K562 (cell line): ENCODE results near the gene GOSR1. TPM values are rescaled to one million over a fixed set of nuclear protein-coding genes. Genes with fewer than 3 reads are reported as not detected.

Experiments
- ARHGAP35 ChIP-seq: fragments of 450-650 bp; IDR thresholded peaks from 2 replicates; pipeline ENCODE4 v1.6.1; 2018; ENCODE audit not compliant: partially characterized antibody
- CGGBP1 ChIP-seq: fragments of 250-450 bp; sonication (Bioruptor Pico); IDR thresholded peaks from 2 replicates; pipeline ENCODE4 v1.9.0; 2021; ENCODE audit warnings: mild to moderate bottlenecking
- CLOCK ChIP-seq: fragments of 250-450 bp; sonication (Bioruptor Pico); IDR thresholded peaks from 2 replicates; pipeline ENCODE4 v1.4.0; 2020; ENCODE audit warnings: mild to moderate bottlenecking, moderate library complexity, borderline replicate concordance
- CREB3L1 ChIP-seq: fragments of 450-650 bp; IDR thresholded peaks from 2 replicates; pipeline ENCODE4 v1.6.1; 2014; ENCODE audit warnings: low read depth, mild to moderate bottlenecking, moderate library complexity, borderline replicate concordance
- ELF4 ChIP-seq: fragments of 450-650 bp; formaldehyde crosslinking; IDR thresholded peaks from 2 replicates; pipeline ENCODE4 v1.4.0; 2022; ENCODE audit warnings: missing genetic modification characterization
- ETV1 ChIP-seq: fragments of 450-650 bp; conservative IDR thresholded peaks from 2 replicates; pipeline ENCODE4 v1.6.1; 2016; ENCODE audit warnings: missing genetic modification characterization, control low read depth, low read depth, missing compliant biosample characterization
- FOXK1 ChIP-seq: sonication (generic); formaldehyde crosslinking; IDR thresholded peaks from 2 replicates; pipeline ENCODE4 v1.8.0; 2022; ENCODE audit warnings: missing genetic modification reagents, mild to moderate bottlenecking, borderline replicate concordance
- KHSRP ChIP-seq: fragments of 450-650 bp; IDR thresholded peaks from 2 replicates; pipeline ENCODE4 v1.6.1; 2017
- KLF6 ChIP-seq: fragments of 250-450 bp; sonication (Bioruptor Pico); IDR thresholded peaks from 2 replicates; pipeline ENCODE4 v1.4.0; 2020; ENCODE audit warnings: mild to moderate bottlenecking, moderate library complexity, borderline replicate concordance
- MAFK ChIP-seq: IDR thresholded peaks from 2 replicates; pipeline ENCODE4 v1.6.1; 2011; ENCODE audit warnings: low read length, improper control_type of control experiment
- MCM3 ChIP-seq: fragments of 450-650 bp; IDR thresholded peaks from 2 replicates; pipeline ENCODE4 v1.6.1; 2016
- MEIS2 ChIP-seq: fragments of 450-650 bp; IDR thresholded peaks from 2 replicates; pipeline ENCODE4 v1.6.1; 2014; ENCODE audit warnings: mild to moderate bottlenecking; ENCODE audit not compliant: partially characterized antibody
- NFRKB ChIP-seq: fragments of 450-650 bp; IDR thresholded peaks from 2 replicates; pipeline ENCODE4 v1.6.1; 2016; ENCODE audit warnings: low read depth
- NR2C2 ChIP-seq, 2 experiments: fragments of 200-800 bp in 1 of 2; sonication (Bioruptor generic) in 1 of 2; sonication (generic) in 1 of 2; formaldehyde crosslinking in 1 of 2; IDR thresholded peaks; 2 replicates each; pipeline versions ENCODE4 v1.6.1 to v1.8.0; 2016 to 2022; ENCODE audit warnings: mild to moderate bottlenecking in 1 of 2, missing compliant biosample characterization in 1 of 2, missing genetic modification characterization in 1 of 2, missing genetic modification reagents in 1 of 2
- PHF20 ChIP-seq: fragments of 450-650 bp; IDR thresholded peaks from 2 replicates; pipeline ENCODE4 v1.6.1; 2018; ENCODE audit not compliant: partially characterized antibody
- PTRF ChIP-seq: fragments of 450-650 bp; IDR thresholded peaks from 2 replicates; pipeline ENCODE4 v1.6.1; 2016; ENCODE audit warnings: mild to moderate bottlenecking, missing genetic modification characterization, missing compliant biosample characterization
- STAT5A ChIP-seq: IDR thresholded peaks from 2 replicates; pipeline ENCODE4 v1.6.1; 2012; ENCODE audit warnings: low read length, inconsistent platforms, borderline replicate concordance
- TAL1 ChIP-seq: fragments of 450-650 bp; IDR thresholded peaks from 2 replicates; pipeline ENCODE4 v1.6.1; 2016; ENCODE audit warnings: mild to moderate bottlenecking
- THRA ChIP-seq: fragments of 450-650 bp; IDR thresholded peaks from 2 replicates; pipeline ENCODE4 v1.6.1; 2017; ENCODE audit warnings: mild to moderate bottlenecking, moderate library complexity
- ZC3H8 ChIP-seq: fragments of 450-650 bp; IDR thresholded peaks from 2 replicates; pipeline ENCODE4 v1.6.1; 2017
- ZNF133 ChIP-seq: fragments of 250-450 bp; sonication (Bioruptor Pico); IDR thresholded peaks from 2 replicates; pipeline ENCODE4 v1.4.0; 2020; ENCODE audit warnings: mild to moderate bottlenecking
- ZNF239 ChIP-seq: fragments of 250-450 bp; sonication (Bioruptor Pico); IDR thresholded peaks from 2 replicates; pipeline ENCODE4 v1.4.0; 2020; ENCODE audit warnings: mild to moderate bottlenecking
- ZNF3 ChIP-seq: fragments of 250-450 bp; sonication (Bioruptor Pico); IDR thresholded peaks from 2 replicates; pipeline ENCODE4 v1.5.0; 2021; ENCODE audit warnings: mild to moderate bottlenecking, moderate library complexity
- ZNF449 ChIP-seq: fragments of 250-450 bp; sonication (Bioruptor Pico); IDR thresholded peaks from 2 replicates; pipeline ENCODE4 v1.8.0; 2022; ENCODE audit warnings: moderate library complexity, mild to moderate bottlenecking, inconsistent platforms
- ZNF76 ChIP-seq: fragments of 250-450 bp; sonication (Bioruptor Pico); IDR thresholded peaks from 2 replicates; pipeline ENCODE4 v1.4.0; 2020; ENCODE audit warnings: mild to moderate bottlenecking, moderate library complexity, borderline replicate concordance
- polyA plus RNA-seq, 8 experiments: library from polyadenylated mRNA; depleted of rRNA in 4 of 8; stranded (reverse) in 5 of 8; unstranded in 3 of 8; fragments of >200 nt; fragmentation: Nextera tagmentation in 2 of 8; fragmentation: Illumina TruSeq in 1 of 8; extraction: Ambion mirVana in 2 of 8; extraction: Trizol in 1 of 8; gene quantifications; 2 replicates each; pipeline versions ENCODE4 v1.2.1 to v1.2.3, GENCODE V29; 2011 to 2014; ENCODE audit warnings: inconsistent platforms in 1 of 8, missing spikeins in 1 of 8
- total RNA-seq, 7 experiments: library from RNA; depleted of rRNA in 6 of 7; stranded (reverse); fragments of >200 nt in 6 of 7; fragmentation: Illumina TruSeq in 2 of 7; extraction: Trizol in 2 of 7; gene quantifications; 2 replicates each; pipeline versions ENCODE4 v1.2.1 to v1.2.3, GENCODE V29; 2011 to 2021; ENCODE audit warnings: low replicate concordance in 1 of 7

GOSR1 gene
- total and polyA plus RNA-seq, 9 of the 15 experiments (the other 6 are each of a cell fraction or from before 2014, with no cell fraction given), result 17.6 to 95.5 (median 33.3) TPM

GRCh38 chr17:30476726-30477082 is 504 bp upstream of the GOSR1 start (continued):
- no peak for TF ChIP-seq CLOCK (CRISPR knock-in tag)
- no peak for TF ChIP-seq ETV1 (tag)
- TF ChIP-seq NFRKB, result no peak
- TF ChIP-seq MEIS2, result peak; percentile 85
- no peak for TF ChIP-seq FOXK1 (CRISPR knock-in tag)
- TF ChIP-seq ZNF133 (CRISPR knock-in tag), result no peak
- TF ChIP-seq CGGBP1 (CRISPR knock-in tag), result no peak
- TF ChIP-seq ZNF239 (CRISPR knock-in tag), result no peak
- TF ChIP-seq STAT5A, result no peak
- TF ChIP-seq ELF4, result peak; percentile 70; the same call in 1 of the 2 replicates
- TF ChIP-seq THRA, result no peak
- TF ChIP-seq MAFK, result no peak
- TF ChIP-seq ARHGAP35, result no peak
- no peak for TF ChIP-seq ZNF449
- no peak for TF ChIP-seq MCM3
- no peak for TF ChIP-seq ZC3H8
- no peak for TF ChIP-seq KLF6
- TF ChIP-seq PHF20, result no peak
- TF ChIP-seq CREB3L1, result no peak
- no peak for TF ChIP-seq ZNF3 (CRISPR knock-in tag)
- TF ChIP-seq NR2C2 (CRISPR knock-in tag; IDR thresholded peaks at IDR 0.05), result no peak
- TF ChIP-seq NR2C2 (tag; IDR thresholded peaks at IDR 0.05), result no peak
- TF ChIP-seq TAL1, result 0 out of 2 replicates have a peak, but pooled peaks have one; percentile 20
- TF ChIP-seq ZNF76, result no peak
- TF ChIP-seq PTRF (tag), result no peak
- no peak for TF ChIP-seq KHSRP
